Activated CD4-positive, CD25-positive, alpha-beta regulatory T cell (primary cell): ENCODE measurements around the gene TMEM200A.

Source experiments
- DNase-seq, 4 experiments: peaks; one replicate each; lab custom pipeline; 2025; lab: John Stamatoyannopoulos, UW

TMEM200A gene

DNA sequence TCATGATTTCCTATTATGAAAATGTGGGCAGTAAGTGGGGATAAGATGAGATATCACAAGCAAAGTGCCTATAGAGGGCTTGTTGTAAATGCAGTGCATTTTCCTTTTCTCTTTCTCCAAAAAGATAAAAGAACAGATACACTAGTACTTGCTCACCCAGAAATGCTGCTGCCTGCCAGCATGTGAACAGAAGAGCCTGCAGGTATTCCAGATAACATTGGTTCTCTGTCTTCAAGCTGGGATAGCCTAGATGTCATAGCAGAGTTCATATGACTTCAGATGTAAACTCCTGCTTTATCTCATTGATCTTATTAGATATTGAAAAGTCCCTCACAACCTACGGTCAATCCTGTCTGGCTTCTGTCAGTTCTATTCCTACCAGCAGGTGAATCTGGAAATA, 123.7 kb downstream of the TMEM200A start:
- DNase-seq: no peak
